Measurements from ENCODE around the gene ARHGAP24.

GRCh38 chr4:85686398-85686797 lies 211.4 kb downstream of the ARHGAP24 start:
- TF ChIP-seq CTCF (conservative IDR thresholded peaks at IDR 0.05 in 1 of 2, IDR thresholded peaks at IDR 0.05 in 1 of 2; ENCODE audit: extremely low read depth in 1 of 2, insufficient read depth in 1 of 2, low read depth in 1 of 2, low read length in 2 of 2) = no peak
- no peak for TF ChIP-seq EZH2 (IDR thresholded peaks at IDR 0.05; ENCODE audit: borderline replicate concordance, low read length)

Measured in mammary epithelial cell (primary cell).